ENCODE measurements around the gene HK1.

GRCh38 chr10:69303632-69304051 lies 25.3 kb downstream of the HK1 start:
- TF ChIP-seq POLR2A (IDR thresholded peaks at IDR 0.05), result no peak
- TF ChIP-seq, protein P1, sequence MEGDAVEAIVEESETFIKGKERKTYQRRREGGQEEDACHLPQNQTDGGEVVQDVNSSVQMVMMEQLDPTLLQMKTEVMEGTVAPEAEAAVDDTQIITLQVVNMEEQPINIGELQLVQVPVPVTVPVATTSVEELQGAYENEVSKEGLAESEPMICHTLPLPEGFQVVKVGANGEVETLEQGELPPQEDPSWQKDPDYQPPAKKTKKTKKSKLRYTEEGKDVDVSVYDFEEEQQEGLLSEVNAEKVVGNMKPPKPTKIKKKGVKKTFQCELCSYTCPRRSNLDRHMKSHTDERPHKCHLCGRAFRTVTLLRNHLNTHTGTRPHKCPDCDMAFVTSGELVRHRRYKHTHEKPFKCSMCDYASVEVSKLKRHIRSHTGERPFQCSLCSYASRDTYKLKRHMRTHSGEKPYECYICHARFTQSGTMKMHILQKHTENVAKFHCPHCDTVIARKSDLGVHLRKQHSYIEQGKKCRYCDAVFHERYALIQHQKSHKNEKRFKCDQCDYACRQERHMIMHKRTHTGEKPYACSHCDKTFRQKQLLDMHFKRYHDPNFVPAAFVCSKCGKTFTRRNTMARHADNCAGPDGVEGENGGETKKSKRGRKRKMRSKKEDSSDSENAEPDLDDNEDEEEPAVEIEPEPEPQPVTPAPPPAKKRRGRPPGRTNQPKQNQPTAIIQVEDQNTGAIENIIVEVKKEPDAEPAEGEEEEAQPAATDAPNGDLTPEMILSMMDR (IDR thresholded peaks at IDR 0.05), result no peak
